HepG2 (cell line): ENCODE results near the gene PLSCR5. TPM values are rescaled to one million over a fixed set of nuclear protein-coding genes. Genes with fewer than 3 reads are reported as not detected.

Experiments used
- HOMEZ ChIP-seq: IDR thresholded peaks from 2 replicates; pipeline ENCODE4 v1.6.1; 2016; ENCODE audit warnings: low read depth
- IRX3 ChIP-seq: sonication (generic); formaldehyde crosslinking; IDR thresholded peaks from 2 replicates; pipeline ENCODE4 v1.8.1; 2023; ENCODE audit warnings: mild to moderate bottlenecking, low read depth, missing genetic modification reagents, borderline replicate concordance
- LCORL ChIP-seq, 2 experiments: fragments of 450-650 bp in 1 of 2; sonication (generic) in 1 of 2; formaldehyde crosslinking in 1 of 2; IDR thresholded peaks; 2 replicates each; pipeline versions ENCODE4 v1.5.0 to v1.6.1; 2017 to 2020; ENCODE audit warnings: antibody characterized with exemption in 1 of 2, missing genetic modification reagents in 1 of 2
- MTF1 ChIP-seq: sonication (generic); formaldehyde crosslinking; IDR thresholded peaks from 2 replicates; pipeline ENCODE4 v1.5.0; 2020; ENCODE audit warnings: missing genetic modification reagents
- PCBP1 ChIP-seq: fragments of 200-400 bp; formaldehyde crosslinking; IDR thresholded peaks from 2 replicates; pipeline ENCODE4 v1.6.1; 2017; ENCODE audit warnings: mild to moderate bottlenecking, low read depth, low read length, borderline replicate concordance
- SAFB2 ChIP-seq: sonication (generic); formaldehyde crosslinking; IDR thresholded peaks from 2 replicates; pipeline ENCODE4 v1.5.1; 2020; ENCODE audit warnings: missing genetic modification reagents, low read depth, mild to moderate bottlenecking, borderline replicate concordance
- STAT5B ChIP-seq: sonication (generic); formaldehyde crosslinking; IDR thresholded peaks from 2 replicates; pipeline ENCODE4 v1.4.0; 2020; ENCODE audit warnings: missing genetic modification reagents
- ZFAT ChIP-seq: sonication (generic); formaldehyde crosslinking; conservative IDR thresholded peaks from 2 replicates; pipeline ENCODE4 v1.8.1; 2023; ENCODE audit warnings: missing genetic modification reagents, inconsistent platforms
- ZNF207 ChIP-seq: fragments of 450-650 bp; IDR thresholded peaks from 2 replicates; pipeline ENCODE4 v1.6.1; 2016; ENCODE audit warnings: antibody characterized with exemption, borderline replicate concordance
- ZNF616 ChIP-seq: sonication (generic); formaldehyde crosslinking; IDR thresholded peaks from 2 replicates; pipeline ENCODE4 v1.5.0; 2020; ENCODE audit warnings: low read depth, mild to moderate bottlenecking, missing genetic modification reagents
- ZNF850 ChIP-seq: sonication (generic); formaldehyde crosslinking; conservative IDR thresholded peaks from 2 replicates; pipeline ENCODE4 v1.9.0; 2021; ENCODE audit warnings: mild to moderate bottlenecking, missing genetic modification reagents
- polyA plus RNA-seq, 8 experiments: library from polyadenylated mRNA; depleted of rRNA in 3 of 8; stranded (reverse) in 7 of 8; unstranded in 1 of 8; fragments of >200 nt; fragmentation: Illumina TruSeq in 4 of 8; extraction: Trizol in 4 of 8; gene quantifications; 2 replicates each; pipeline versions ENCODE4 v1.2.1 to v1.2.3, GENCODE V29; 2011 to 2016; ENCODE audit warnings: low read depth in 4 of 8, missing spikeins in 1 of 8, mixed read lengths in 1 of 8; ENCODE audit not compliant: insufficient read depth in 1 of 8
- total RNA-seq, 5 experiments: library from RNA; depleted of rRNA; stranded (reverse); fragments of >200 nt; fragmentation: Illumina TruSeq; extraction: Trizol; gene quantifications; 2 replicates each; pipeline ENCODE4 v1.2.3, GENCODE V29; 2016; ENCODE audit warnings: low read depth in 1 of 5
- TF ChIP-seq, protein P1 (sequence below): sonication (generic); formaldehyde crosslinking; IDR thresholded peaks from 2 replicates; pipeline ENCODE4 v1.4.0; 2020; ENCODE audit warnings: mild to moderate bottlenecking, missing genetic modification reagents
- TF ChIP-seq, protein P2 (sequence below): sonication (generic); formaldehyde crosslinking; IDR thresholded peaks from 2 replicates; pipeline ENCODE4 v1.4.0; 2020; ENCODE audit warnings: mild to moderate bottlenecking, missing genetic modification reagents
- TF ChIP-seq, protein P3 (sequence below): sonication (generic); formaldehyde crosslinking; IDR thresholded peaks from 2 replicates; pipeline ENCODE4 v1.4.0; 2020; ENCODE audit warnings: missing genetic modification reagents
- TF ChIP-seq, protein P4 (sequence below): sonication (generic); formaldehyde crosslinking; IDR thresholded peaks from 2 replicates; pipeline ENCODE4 v1.5.1; 2020; ENCODE audit warnings: missing genetic modification reagents, mild to moderate bottlenecking, borderline replicate concordance

The PLSCR5 gene
- total and polyA plus RNA-seq, 2 of the 13 experiments (the other 11 are each of a cell fraction or from before 2014, with no cell fraction given) = 0.50 TPM; not detected in 1

DNA sequence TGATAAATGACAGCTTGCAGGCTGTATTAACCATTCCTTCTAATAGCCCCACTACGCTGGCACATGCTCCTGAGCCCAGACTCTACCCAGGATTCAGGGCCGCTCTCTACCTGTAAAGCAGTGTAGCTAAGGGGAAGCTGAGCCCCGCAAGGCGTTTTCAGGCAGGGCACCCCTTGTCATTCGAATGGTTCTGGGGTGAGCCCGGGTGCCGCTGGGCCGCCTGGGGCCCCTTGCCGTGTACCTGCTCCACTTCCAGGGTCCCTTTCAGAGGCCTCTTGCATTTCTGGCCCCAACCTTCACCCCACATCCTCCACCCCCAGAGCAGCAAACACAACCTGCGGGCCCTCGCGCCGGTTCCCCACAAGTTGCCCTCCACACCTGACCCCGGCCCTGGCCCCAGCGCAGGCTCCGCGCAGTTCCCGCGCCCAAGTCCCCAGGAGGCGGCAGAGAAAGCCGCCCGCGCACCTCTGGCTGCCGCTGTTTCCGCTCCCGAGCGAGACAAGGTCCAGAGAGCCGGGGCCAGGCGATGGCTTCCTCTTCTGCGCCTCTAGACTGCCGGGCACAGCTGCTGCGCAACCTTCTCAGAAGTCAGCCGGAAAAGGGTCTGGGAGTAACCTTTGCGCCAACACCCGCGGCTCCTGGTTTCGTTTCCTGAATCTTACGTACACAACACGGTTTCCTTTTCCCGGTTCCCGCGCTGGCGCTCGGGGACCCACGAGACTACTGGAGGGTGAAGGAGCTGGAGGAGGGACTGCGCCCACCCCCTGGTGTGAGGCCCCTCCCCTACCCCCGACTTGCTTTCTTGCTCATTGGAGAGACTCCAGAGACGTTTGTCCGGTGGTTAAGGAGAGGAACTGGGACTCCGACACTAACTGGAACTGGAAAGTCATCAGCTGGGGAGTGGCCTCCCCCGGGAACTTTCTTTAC is 60.9 kb downstream of the PLSCR5 start, which contains the start of gene PLSCR1 (continued):
- TF ChIP-seq, protein P1, sequence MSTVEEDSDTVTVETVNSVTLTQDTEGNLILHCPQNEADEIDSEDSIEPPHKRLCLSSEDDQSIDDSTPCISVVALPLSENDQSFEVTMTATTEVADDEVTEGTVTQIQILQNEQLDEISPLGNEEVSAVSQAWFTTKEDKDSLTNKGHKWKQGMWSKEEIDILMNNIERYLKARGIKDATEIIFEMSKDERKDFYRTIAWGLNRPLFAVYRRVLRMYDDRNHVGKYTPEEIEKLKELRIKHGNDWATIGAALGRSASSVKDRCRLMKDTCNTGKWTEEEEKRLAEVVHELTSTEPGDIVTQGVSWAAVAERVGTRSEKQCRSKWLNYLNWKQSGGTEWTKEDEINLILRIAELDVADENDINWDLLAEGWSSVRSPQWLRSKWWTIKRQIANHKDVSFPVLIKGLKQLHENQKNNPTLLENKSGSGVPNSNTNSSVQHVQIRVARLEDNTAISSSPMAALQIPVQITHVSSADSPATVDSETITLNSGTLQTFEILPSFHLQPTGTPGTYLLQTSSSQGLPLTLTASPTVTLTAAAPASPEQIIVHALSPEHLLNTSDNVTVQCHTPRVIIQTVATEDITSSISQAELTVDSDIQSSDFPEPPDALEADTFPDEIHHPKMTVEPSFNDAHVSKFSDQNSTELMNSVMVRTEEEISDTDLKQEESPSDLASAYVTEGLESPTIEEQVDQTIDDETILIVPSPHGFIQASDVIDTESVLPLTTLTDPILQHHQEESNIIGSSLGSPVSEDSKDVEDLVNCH (CRISPR knock-in tag) = no peak
- TF ChIP-seq SAFB2 (CRISPR knock-in tag) = no peak; the same call in 1 of the 2 replicates
- TF ChIP-seq IRX3 (CRISPR knock-in tag) = no peak
- TF ChIP-seq LCORL (IDR thresholded peaks at IDR 0.05) = no peak
- TF ChIP-seq LCORL (CRISPR knock-in tag; IDR thresholded peaks at IDR 0.05) = no peak
- TF ChIP-seq, protein P2, sequence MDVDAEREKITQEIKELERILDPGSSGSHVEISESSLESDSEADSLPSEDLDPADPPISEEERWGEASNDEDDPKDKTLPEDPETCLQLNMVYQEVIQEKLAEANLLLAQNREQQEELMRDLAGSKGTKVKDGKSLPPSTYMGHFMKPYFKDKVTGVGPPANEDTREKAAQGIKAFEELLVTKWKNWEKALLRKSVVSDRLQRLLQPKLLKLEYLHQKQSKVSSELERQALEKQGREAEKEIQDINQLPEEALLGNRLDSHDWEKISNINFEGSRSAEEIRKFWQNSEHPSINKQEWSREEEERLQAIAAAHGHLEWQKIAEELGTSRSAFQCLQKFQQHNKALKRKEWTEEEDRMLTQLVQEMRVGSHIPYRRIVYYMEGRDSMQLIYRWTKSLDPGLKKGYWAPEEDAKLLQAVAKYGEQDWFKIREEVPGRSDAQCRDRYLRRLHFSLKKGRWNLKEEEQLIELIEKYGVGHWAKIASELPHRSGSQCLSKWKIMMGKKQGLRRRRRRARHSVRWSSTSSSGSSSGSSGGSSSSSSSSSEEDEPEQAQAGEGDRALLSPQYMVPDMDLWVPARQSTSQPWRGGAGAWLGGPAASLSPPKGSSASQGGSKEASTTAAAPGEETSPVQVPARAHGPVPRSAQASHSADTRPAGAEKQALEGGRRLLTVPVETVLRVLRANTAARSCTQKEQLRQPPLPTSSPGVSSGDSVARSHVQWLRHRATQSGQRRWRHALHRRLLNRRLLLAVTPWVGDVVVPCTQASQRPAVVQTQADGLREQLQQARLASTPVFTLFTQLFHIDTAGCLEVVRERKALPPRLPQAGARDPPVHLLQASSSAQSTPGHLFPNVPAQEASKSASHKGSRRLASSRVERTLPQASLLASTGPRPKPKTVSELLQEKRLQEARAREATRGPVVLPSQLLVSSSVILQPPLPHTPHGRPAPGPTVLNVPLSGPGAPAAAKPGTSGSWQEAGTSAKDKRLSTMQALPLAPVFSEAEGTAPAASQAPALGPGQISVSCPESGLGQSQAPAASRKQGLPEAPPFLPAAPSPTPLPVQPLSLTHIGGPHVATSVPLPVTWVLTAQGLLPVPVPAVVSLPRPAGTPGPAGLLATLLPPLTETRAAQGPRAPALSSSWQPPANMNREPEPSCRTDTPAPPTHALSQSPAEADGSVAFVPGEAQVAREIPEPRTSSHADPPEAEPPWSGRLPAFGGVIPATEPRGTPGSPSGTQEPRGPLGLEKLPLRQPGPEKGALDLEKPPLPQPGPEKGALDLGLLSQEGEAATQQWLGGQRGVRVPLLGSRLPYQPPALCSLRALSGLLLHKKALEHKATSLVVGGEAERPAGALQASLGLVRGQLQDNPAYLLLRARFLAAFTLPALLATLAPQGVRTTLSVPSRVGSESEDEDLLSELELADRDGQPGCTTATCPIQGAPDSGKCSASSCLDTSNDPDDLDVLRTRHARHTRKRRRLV (CRISPR knock-in tag) = peak; percentile 43
- no peak for TF ChIP-seq ZFAT (CRISPR knock-in tag)
- TF ChIP-seq PCBP1 = 0 out of 2 replicates have a peak, but pooled peaks have one; percentile 40
- no peak for TF ChIP-seq MTF1 (CRISPR knock-in tag)
- TF ChIP-seq ZNF616 (CRISPR knock-in tag) = no peak
- TF ChIP-seq HOMEZ = no peak
- no peak for TF ChIP-seq STAT5B (CRISPR knock-in tag)
- no peak for TF ChIP-seq ZNF850 (CRISPR knock-in tag)
- TF ChIP-seq, protein P3, sequence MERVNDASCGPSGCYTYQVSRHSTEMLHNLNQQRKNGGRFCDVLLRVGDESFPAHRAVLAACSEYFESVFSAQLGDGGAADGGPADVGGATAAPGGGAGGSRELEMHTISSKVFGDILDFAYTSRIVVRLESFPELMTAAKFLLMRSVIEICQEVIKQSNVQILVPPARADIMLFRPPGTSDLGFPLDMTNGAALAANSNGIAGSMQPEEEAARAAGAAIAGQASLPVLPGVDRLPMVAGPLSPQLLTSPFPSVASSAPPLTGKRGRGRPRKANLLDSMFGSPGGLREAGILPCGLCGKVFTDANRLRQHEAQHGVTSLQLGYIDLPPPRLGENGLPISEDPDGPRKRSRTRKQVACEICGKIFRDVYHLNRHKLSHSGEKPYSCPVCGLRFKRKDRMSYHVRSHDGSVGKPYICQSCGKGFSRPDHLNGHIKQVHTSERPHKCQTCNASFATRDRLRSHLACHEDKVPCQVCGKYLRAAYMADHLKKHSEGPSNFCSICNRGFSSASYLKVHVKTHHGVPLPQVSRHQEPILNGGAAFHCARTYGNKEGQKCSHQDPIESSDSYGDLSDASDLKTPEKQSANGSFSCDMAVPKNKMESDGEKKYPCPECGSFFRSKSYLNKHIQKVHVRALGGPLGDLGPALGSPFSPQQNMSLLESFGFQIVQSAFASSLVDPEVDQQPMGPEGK (CRISPR knock-in tag) = peak; percentile 63
- no peak for TF ChIP-seq ZNF207
- TF ChIP-seq, protein P4, sequence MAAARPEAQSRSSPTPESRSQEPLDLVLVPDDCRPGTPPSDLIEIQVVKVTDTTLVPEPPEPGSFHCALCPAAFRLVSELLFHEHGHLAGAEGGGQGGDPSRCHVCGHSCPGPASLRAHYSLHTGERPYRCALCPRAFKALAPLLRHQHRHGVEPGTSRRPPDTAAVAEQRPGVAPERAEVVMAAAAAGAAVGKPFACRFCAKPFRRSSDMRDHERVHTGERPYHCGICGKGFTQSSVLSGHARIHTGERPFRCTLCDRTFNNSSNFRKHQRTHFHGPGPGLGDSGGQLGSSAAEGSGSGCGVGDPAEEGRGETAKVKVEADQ (CRISPR knock-in tag) = no peak
